ENCODE results near the gene TM9SF3.

GRCh38 chr10:96532523-96532922 is 54.3 kb downstream of the TM9SF3 start:
- TF ChIP-seq CTCF (IDR thresholded peaks at IDR 0.05; ENCODE audit: low read length) = no peak
- no peak for TF ChIP-seq EZH2phosphoT487 (IDR thresholded peaks at IDR 0.05; ENCODE audit: low read length)

All from MM.1S (cell line).